HL-60 (cell line): ENCODE results near the gene DYSF.

ENCODE experiments used
- DNase-seq, 2 experiments: peaks; one replicate each; pipeline ENCODE4 v3.0.0-alpha.2; 2010 to 2020; ENCODE audit warnings: low read depth in 1 of 2, low spot score in 1 of 2
- H3K27ac ChIP-seq: fragments of 250-450 bp; sonication (Bioruptor Pico); replicated peaks from 2 replicates; pipeline ENCODE4 v1.5.1; 2020; ENCODE audit warnings: mild to moderate bottlenecking, moderate library complexity
- H3K27me3 ChIP-seq: fragments of 250-450 bp; sonication (Bioruptor Pico); 2 replicates; pipeline ENCODE4 v1.5.1; 2021; ENCODE audit warnings: mild to moderate bottlenecking, moderate library complexity; ENCODE audit not compliant: insufficient read depth, poor library complexity, severe bottlenecking
- H3K4me3 ChIP-seq: replicated peaks from 2 replicates; pipeline ENCODE4 v1.5.1; 2011; ENCODE audit warnings: mild to moderate bottlenecking, control low read depth, low read length; ENCODE audit not compliant: insufficient read depth
- GABPA ChIP-seq: IDR thresholded peaks from 2 replicates; pipeline ENCODE4 v1.6.1; 2012; ENCODE audit warnings: low read depth
- POLR2AphosphoS5 ChIP-seq: IDR thresholded peaks from 2 replicates; pipeline ENCODE4 v1.6.1; 2012; ENCODE audit warnings: low read depth
- SPI1 ChIP-seq: IDR thresholded peaks from 2 replicates; pipeline ENCODE4 v1.6.1; 2012; ENCODE audit warnings: low read depth, mild to moderate bottlenecking, borderline replicate concordance
- TF ChIP-seq, protein P1 (sequence below): IDR thresholded peaks from 2 replicates; pipeline ENCODE4 v1.6.1; 2012; ENCODE audit warnings: low read depth; ENCODE audit not compliant: insufficient replicate concordance
- TF ChIP-seq, protein P2 (sequence below): IDR thresholded peaks from one replicate; pipeline ENCODE4 v1.5.1; 2011; ENCODE audit warnings: low read length, control low read depth, inconsistent platforms; ENCODE audit not compliant: insufficient read depth

The DYSF gene

DNA sequence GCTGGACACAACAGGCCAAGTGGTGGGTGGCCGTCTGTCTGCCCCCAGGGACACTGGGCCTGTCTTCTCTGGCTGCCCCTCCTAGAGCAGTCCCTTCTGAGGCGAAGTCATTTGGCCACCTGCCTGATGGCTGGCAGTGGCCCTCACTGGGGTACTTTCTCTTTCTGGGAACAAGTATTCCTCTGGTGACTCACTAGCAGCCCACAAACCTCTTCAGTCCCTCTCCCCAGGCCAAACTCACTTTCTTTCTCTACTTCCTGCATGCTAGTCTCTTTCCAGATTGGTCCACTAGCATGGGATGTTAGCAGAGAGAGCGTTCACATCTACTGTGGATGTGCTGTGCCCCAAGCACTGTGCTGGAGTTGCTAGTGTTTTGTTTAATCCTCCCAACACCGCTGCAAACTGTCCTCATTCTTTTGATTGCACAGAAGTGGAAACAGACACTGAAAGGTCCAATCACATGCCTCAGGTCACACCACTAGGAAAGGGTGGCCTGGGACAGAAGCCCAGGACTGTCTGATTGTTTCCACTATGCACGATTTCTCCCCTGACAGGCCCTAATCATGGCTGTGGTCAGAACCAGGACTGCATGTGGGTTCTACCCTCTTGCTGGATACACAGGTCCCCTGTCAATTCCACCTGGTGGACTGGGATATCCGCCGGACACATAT, 5.2 kb downstream of the DYSF start:
- Histone ChIP-seq H3K27me3 (no peaks in the 10 kb centered on the region), H3K4me3 (no peak overlapping the region), H3K27ac (no peak overlapping the region)
- TF ChIP-seq GABPA (no peak), POLR2AphosphoS5 (no peak), SPI1 (no peak)
- TF ChIP-seq, protein P1, sequence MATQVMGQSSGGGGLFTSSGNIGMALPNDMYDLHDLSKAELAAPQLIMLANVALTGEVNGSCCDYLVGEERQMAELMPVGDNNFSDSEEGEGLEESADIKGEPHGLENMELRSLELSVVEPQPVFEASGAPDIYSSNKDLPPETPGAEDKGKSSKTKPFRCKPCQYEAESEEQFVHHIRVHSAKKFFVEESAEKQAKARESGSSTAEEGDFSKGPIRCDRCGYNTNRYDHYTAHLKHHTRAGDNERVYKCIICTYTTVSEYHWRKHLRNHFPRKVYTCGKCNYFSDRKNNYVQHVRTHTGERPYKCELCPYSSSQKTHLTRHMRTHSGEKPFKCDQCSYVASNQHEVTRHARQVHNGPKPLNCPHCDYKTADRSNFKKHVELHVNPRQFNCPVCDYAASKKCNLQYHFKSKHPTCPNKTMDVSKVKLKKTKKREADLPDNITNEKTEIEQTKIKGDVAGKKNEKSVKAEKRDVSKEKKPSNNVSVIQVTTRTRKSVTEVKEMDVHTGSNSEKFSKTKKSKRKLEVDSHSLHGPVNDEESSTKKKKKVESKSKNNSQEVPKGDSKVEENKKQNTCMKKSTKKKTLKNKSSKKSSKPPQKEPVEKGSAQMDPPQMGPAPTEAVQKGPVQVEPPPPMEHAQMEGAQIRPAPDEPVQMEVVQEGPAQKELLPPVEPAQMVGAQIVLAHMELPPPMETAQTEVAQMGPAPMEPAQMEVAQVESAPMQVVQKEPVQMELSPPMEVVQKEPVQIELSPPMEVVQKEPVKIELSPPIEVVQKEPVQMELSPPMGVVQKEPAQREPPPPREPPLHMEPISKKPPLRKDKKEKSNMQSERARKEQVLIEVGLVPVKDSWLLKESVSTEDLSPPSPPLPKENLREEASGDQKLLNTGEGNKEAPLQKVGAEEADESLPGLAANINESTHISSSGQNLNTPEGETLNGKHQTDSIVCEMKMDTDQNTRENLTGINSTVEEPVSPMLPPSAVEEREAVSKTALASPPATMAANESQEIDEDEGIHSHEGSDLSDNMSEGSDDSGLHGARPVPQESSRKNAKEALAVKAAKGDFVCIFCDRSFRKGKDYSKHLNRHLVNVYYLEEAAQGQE = no peak
- TF ChIP-seq, protein P2, sequence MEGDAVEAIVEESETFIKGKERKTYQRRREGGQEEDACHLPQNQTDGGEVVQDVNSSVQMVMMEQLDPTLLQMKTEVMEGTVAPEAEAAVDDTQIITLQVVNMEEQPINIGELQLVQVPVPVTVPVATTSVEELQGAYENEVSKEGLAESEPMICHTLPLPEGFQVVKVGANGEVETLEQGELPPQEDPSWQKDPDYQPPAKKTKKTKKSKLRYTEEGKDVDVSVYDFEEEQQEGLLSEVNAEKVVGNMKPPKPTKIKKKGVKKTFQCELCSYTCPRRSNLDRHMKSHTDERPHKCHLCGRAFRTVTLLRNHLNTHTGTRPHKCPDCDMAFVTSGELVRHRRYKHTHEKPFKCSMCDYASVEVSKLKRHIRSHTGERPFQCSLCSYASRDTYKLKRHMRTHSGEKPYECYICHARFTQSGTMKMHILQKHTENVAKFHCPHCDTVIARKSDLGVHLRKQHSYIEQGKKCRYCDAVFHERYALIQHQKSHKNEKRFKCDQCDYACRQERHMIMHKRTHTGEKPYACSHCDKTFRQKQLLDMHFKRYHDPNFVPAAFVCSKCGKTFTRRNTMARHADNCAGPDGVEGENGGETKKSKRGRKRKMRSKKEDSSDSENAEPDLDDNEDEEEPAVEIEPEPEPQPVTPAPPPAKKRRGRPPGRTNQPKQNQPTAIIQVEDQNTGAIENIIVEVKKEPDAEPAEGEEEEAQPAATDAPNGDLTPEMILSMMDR = no peak
- DNase-seq = no peak

DNA sequence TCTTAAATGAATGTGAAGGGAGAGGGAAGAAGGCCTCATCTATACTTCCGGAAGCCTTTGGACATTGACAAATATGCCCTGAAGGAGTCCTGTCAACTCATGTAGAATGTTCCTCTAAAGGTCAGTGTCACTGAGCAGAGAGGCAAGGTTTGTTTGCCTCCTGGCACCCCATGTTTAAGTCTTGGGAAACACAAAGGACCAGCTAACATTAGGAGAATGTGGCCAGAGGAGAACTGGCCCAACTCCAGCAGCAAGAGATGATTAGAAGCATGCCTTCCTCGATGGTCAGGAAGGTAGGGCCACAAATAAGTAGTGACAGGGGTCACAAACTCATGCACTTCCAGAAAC, 5.7 kb downstream of the DYSF start:
- TF ChIP-seq SPI1 (no peak), POLR2AphosphoS5 (no peak)
- TF ChIP-seq, protein P2 = no peak
- TF ChIP-seq, protein P1 = no peak
- DNase-seq = no peak
- no peak overlapping the region for H3K4me3 ChIP-seq
- H3K27me3 ChIP-seq = peaks cover 2% of the 10 kb centered on the region
- no peak overlapping the region for H3K27ac ChIP-seq

DNA sequence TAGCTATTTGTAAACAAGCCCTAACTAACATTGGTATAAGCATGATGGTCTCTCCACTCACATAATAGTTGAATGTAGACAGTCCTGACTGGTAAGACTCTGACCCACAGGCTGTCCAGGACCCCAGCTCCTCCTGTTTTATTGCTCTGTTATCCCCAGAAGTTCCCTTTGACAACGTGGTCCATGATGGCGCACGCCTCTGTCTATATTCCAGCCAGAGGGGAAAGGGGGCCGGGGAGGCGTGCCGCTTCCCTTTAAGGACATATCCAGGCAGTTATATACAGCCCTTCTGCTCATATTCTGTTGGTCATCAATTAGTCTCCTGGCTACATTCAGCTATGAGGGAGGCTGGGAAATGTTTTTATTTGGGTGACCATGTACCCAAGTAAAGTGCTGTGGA, 6.7 kb downstream of the DYSF start:
- Histone ChIP-seq H3K27ac (no peak overlapping the region), H3K4me3 (no peak overlapping the region), H3K27me3 (peaks cover 10% of the 10 kb centered on the region)
- no peak for DNase-seq
- TF ChIP-seq SPI1 = no peak
- TF ChIP-seq, protein P1 = no peak
- TF ChIP-seq, protein P2 = no peak
- no peak for TF ChIP-seq POLR2AphosphoS5
- TF ChIP-seq GABPA = no peak
